Astrocyte (in vitro differentiated cells and primary cell): Measurements from ENCODE around the gene CRLF1.

Experiments
- EZH2 ChIP-seq: IDR thresholded peaks from 2 replicates; pipeline ENCODE4 v1.6.1; 2012; ENCODE audit warnings: mild to moderate bottlenecking, low read length, inconsistent platforms; ENCODE audit not compliant: insufficient read depth
- TF ChIP-seq, protein P1 (sequence below): IDR thresholded peaks from 2 replicates; pipeline ENCODE4 v1.5.1; 2011; ENCODE audit warnings: low read depth, mild to moderate bottlenecking, inconsistent platforms, low read length, moderate library complexity; ENCODE audit not compliant: insufficient read depth

DNA sequence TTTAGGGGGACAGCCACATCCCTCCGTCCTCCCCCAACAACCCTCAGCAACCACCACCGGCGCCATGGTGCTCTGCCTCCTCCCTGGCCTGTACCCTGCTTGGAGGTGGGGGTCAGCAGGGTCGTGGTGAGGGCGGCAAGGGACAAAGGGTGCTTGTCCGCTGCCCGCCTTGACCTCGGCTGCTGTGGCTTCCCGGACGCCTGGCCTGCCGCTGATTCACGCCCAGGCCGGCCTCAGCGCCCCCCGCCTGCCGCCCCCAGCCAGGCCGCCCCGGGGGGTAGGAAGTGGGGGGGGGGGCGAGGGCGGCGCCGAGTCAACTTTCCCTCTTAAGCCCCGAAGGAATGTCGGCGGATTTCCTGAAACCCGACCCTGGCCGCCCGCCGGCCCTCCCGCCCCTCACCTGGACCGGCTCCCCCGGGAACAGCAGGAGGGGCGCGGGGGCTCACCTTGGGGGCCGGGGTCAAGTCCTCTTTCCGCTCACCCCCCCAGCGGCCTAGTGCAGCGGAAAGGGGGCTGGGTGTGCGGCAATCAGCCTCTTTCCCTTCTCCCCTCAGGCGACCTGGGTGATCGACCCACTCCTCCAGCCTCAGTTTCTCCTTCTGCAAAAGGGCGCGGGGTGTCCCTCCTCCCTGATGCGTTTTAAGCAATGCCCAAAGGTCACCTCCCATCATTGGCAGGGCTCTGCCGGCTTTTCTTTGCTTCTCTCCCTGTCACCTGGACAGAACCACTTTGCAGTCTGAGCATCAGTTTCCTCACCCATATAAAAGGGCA is 4.1 kb upstream of the CRLF1 start:
- TF ChIP-seq, protein P1, sequence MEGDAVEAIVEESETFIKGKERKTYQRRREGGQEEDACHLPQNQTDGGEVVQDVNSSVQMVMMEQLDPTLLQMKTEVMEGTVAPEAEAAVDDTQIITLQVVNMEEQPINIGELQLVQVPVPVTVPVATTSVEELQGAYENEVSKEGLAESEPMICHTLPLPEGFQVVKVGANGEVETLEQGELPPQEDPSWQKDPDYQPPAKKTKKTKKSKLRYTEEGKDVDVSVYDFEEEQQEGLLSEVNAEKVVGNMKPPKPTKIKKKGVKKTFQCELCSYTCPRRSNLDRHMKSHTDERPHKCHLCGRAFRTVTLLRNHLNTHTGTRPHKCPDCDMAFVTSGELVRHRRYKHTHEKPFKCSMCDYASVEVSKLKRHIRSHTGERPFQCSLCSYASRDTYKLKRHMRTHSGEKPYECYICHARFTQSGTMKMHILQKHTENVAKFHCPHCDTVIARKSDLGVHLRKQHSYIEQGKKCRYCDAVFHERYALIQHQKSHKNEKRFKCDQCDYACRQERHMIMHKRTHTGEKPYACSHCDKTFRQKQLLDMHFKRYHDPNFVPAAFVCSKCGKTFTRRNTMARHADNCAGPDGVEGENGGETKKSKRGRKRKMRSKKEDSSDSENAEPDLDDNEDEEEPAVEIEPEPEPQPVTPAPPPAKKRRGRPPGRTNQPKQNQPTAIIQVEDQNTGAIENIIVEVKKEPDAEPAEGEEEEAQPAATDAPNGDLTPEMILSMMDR: no peak
- TF ChIP-seq EZH2: peak; percentile 83
